HG02678 (cell line): ENCODE measurements around the gene TAAR9.

Experiments used
- ATAC-seq: cut with Tn5 transposase; IDR thresholded peaks from one replicate; pipeline ENCODE4 v1.9.1; 2021; ENCODE audit warnings: mild to moderate bottlenecking, moderate library complexity; ENCODE audit not compliant: unreplicated experiment

The TAAR9 gene

GRCh38 chr6:132537977-132538376 lies at the start of gene TAAR9:
TSS of gene TAAR9 (plus strand) at chr6:132538277. CDS start at chr6:132538290, 13 bp downstream.
- ATAC-seq: no peak

GRCh38 chr6:132489376-132489775 lies 48.7 kb upstream of the TAAR9 start:
- ATAC-seq: no peak

- ATAC-seq: peak; percentile 48
Observed at GRCh38 chr6:132490024-132490423, 48.1 kb upstream of the TAAR9 start.

- peak; percentile 53 for ATAC-seq
Observed at GRCh38 chr6:132490478-132491204, 47.4 kb upstream of the TAAR9 start.

GRCh38 chr6:132491303-132491702 lies 46.8 kb upstream of the TAAR9 start:
- ATAC-seq: no peak

GRCh38 chr6:132491881-132492280 lies 46.2 kb upstream of the TAAR9 start:
- no peak for ATAC-seq

- peak; percentile 26 for ATAC-seq
Observed at GRCh38 chr6:132494954-132495353, 43.1 kb upstream of the TAAR9 start.

- ATAC-seq: peak; percentile 54
Observed at GRCh38 chr6:132495604-132496079, 42.4 kb upstream of the TAAR9 start.

GRCh38 chr6:132496519-132497180 lies 41.4 kb upstream of the TAAR9 start:
- ATAC-seq: no peak

- ATAC-seq: peak; percentile 58
Observed at GRCh38 chr6:132498638-132499037, 39.4 kb upstream of the TAAR9 start.

GRCh38 chr6:132499757-132500156 lies 38.3 kb upstream of the TAAR9 start:
- no peak for ATAC-seq

GRCh38 chr6:132504757-132505156 lies 33.3 kb upstream of the TAAR9 start:
- ATAC-seq: no peak

- ATAC-seq: no peak
Observed at GRCh38 chr6:132505158-132505557, 32.9 kb upstream of the TAAR9 start.

GRCh38 chr6:132506461-132506860 lies 31.6 kb upstream of the TAAR9 start:
- no peak for ATAC-seq

- no peak for ATAC-seq
Observed at GRCh38 chr6:132506869-132507808, 30.9 kb upstream of the TAAR9 start.

GRCh38 chr6:132511210-132511830 lies 26.8 kb upstream of the TAAR9 start:
- ATAC-seq: no peak

- no peak for ATAC-seq
Observed at GRCh38 chr6:132511831-132512220, 26.3 kb upstream of the TAAR9 start.

- no peak for ATAC-seq
Observed at GRCh38 chr6:132512342-132512637, 25.8 kb upstream of the TAAR9 start.

- peak; percentile 92 for ATAC-seq
Observed at GRCh38 chr6:132512638-132513632, 25.1 kb upstream of the TAAR9 start, which contains the start of gene STX7. TSS of gene STX7 (minus strand) at chr6:132513116. CDS start at chr6:132503530, 9,586 bp downstream.
